RPMI7951 (cell line): ENCODE measurements around the gene SLC8A1. TPM values are rescaled to one million over a fixed set of nuclear protein-coding genes. Genes with fewer than 3 reads are reported as not detected.
A peak's percentile ranks its signal among the peaks of the same experiment; 100 is the strongest.

Experiments
- DNase-seq: peaks from one replicate; pipeline ENCODE4 v3.0.0-alpha.2; 2012; ENCODE audit warnings: low read depth
- total RNA-seq: library from RNA; depleted of rRNA; stranded (reverse); fragments of >200 nt; shearing (Covaris generic); gene quantifications from 2 replicates; pipeline ENCODE4 v1.2.3, GENCODE V29; 2014

SLC8A1 gene
- total RNA-seq, 1 experiment from 2014 or later = 6.4 TPM

GRCh38 chr2:40193670-40194026 is 258.2 kb downstream of the SLC8A1 start:
- no peak for DNase-seq

DNA sequence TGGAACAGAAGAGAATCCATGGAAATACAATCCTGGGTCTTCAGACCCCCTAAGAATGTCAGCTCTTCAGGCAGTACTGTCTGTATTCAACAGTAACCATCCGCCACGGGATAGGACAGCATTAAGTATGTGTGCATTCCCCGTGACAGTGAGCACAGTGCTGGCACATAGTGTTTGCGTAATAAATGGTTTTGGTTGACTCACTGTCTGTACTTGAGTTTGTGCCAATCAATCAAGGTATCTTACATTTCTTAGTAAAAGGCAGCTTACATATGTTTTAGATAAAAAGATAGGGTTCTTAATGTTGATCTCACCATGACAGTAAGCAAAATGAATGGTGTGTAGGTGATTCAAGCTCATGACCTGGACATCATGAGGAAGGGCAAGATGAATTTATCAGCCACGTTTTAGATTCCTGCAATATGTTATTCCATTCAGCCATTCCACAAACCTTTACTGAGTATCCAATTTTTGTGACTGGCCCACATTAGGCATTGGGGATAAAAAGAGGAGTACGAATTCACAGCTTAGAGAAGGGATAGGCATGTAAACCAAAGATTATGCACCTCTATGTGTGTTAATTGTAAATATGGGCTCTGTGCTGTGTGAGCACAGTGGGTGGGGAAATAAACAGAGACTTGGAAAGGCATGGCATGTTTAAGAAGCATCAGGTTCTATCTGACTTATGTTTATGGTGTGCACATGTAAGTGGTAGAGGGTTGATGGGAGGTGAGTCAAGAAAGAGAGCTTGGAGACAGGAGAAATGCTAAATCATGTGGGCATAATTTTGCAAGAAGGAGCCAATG is 258.8 kb downstream of the SLC8A1 start:
- DNase-seq = peak; percentile 73

DNA sequence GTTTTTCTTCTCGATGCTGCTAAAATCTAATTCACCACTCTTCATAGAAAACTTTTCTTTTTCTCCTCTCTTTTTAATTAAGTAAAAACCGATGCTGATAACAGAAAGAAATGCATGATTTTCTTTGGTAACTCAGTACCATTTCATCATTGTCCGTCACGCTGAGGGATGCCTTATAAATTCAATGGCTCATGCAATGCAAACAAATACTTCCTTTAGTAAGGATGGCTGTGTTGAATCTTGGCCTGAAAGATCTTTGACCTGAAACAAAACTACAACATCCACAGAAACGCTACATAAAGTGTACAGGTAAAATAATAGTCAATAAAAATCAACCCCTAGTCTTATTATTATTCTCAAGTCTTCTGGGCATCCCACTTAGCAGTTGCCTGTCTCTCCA is 261.4 kb downstream of the SLC8A1 start:
- DNase-seq = no peak

DNA sequence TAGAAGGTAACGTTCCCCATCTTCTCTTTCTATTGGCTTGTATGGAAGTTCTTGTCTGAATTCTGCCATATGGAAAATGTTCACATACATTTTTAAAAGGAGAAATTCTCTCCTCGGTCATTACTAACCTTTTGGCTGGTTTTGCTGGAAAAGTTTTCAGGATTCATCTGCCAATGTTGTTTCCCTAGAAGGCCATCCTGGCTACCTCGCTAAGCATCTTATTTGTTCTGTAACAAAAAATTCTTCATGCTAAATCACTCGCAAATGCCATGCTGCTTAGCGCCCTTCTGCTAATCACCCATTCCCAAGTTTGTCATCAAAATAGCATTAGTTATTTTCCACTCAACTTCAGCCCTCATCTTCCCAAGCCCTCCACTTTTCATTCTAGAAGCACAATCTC is 262.0 kb downstream of the SLC8A1 start:
- DNase-seq = no peak

GRCh38 chr2:40187054-40187453 is 264.8 kb downstream of the SLC8A1 start:
- DNase-seq = no peak

GRCh38 chr2:40184551-40184950 is 267.3 kb downstream of the SLC8A1 start:
- DNase-seq = no peak

GRCh38 chr2:40181855-40182254 is 270.0 kb downstream of the SLC8A1 start:
- DNase-seq = no peak

DNA sequence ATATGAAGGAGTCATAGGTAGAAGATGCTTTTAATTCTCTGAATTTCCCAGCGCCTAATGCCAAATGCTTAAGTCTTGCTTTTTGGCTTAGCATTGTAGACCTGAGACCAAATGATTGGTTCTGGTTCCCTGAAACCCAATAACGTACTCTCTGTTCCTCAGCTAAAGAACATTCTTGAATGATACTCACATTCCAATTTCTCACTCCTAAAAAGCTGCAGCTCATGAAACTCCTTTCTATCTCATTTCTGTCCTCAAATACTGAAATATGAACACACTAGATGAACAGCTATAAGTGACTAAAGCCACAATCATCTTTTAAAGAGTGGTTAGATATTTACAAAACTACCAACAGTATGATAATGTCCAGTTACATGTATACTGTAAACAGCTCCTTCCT is 272.1 kb downstream of the SLC8A1 start:
- no peak for DNase-seq

- no peak for DNase-seq
Observed at GRCh38 chr2:40178971-40179370, 272.9 kb downstream of the SLC8A1 start.

GRCh38 chr2:40178171-40178778 is 273.6 kb downstream of the SLC8A1 start:
- DNase-seq = no peak

GRCh38 chr2:40177366-40177765 is 274.5 kb downstream of the SLC8A1 start:
- DNase-seq = no peak

- DNase-seq = peak; percentile 37
Observed at GRCh38 chr2:40173276-40173675, 278.6 kb downstream of the SLC8A1 start.

GRCh38 chr2:40169856-40170255 is 282.0 kb downstream of the SLC8A1 start:
- no peak for DNase-seq

DNA sequence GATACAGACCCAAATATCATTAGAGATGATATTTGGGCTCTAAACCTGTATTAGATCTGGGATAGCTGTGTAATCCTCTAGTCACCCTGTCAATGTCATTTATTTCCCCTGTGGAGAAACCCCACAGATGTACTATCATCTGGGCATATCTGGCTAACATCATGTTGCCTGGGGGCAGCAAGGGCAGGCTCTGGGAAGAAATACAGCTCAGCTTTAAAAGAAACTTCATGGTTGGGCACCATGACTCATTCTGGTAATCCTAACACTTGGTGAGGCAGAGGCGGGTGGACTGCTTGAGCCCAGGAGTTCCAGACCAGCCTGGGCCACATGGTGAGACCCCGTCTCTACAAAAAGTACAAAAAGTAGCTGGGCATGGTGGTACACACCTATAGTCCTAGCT is 282.5 kb downstream of the SLC8A1 start:
- peak; percentile 95 for DNase-seq

DNA sequence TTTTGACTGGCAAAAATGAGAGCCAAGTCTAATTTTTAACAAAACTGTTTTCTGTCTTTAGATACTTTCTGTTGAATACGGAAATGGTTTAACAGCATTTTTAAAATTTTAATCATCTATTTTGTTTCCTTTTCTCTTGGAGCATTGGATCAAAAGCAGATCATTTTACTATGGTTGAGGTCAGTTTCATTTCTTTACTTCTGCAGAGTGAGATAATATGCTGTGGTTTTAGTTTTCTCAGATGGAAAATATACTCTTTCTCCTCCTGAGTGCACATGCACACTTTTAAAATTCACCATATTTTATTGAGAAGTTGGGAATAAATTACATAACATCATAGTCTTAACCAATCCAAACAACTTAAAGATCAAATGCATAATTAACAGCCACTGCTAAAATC is 283.3 kb downstream of the SLC8A1 start:
- no peak for DNase-seq

GRCh38 chr2:40168032-40168431 is 283.9 kb downstream of the SLC8A1 start:
- DNase-seq = peak; percentile 32

DNA sequence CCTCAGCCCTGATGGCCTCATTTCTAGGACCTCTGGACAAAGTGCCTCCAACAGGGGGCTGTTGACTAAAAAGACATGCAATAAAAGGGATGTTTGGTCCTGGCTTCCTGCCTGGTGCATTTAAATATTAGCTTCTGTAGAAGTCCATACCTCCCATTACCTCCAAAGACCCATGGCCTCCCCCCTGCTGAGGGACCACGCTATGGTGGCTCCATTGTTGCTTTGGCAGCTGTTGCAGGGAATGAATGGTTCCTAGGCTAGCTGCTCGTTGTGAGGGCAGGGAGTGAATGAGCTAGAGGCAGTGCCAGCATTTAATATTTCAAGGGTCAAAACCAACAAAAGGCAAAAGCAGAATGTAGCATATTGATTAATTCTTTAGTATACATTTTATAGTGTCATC is 285.9 kb downstream of the SLC8A1 start:
- no peak for DNase-seq

DNA sequence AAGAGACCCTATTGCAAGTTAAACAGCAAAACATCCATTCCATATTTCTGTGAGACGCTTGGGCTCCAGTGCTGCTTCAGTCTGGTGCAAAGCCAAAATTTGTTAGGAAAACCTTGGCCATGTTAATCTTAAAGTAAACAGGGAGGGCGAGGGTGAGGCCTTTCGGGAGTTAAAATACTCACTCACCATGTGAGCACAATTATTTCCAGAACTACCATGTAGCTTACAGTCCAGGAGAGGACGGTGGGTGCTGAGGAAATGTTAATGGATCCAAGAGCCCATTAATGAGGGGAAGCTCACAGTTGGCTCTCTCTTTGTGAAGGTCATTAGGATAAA is 286.4 kb downstream of the SLC8A1 start:
- DNase-seq = no peak

DNA sequence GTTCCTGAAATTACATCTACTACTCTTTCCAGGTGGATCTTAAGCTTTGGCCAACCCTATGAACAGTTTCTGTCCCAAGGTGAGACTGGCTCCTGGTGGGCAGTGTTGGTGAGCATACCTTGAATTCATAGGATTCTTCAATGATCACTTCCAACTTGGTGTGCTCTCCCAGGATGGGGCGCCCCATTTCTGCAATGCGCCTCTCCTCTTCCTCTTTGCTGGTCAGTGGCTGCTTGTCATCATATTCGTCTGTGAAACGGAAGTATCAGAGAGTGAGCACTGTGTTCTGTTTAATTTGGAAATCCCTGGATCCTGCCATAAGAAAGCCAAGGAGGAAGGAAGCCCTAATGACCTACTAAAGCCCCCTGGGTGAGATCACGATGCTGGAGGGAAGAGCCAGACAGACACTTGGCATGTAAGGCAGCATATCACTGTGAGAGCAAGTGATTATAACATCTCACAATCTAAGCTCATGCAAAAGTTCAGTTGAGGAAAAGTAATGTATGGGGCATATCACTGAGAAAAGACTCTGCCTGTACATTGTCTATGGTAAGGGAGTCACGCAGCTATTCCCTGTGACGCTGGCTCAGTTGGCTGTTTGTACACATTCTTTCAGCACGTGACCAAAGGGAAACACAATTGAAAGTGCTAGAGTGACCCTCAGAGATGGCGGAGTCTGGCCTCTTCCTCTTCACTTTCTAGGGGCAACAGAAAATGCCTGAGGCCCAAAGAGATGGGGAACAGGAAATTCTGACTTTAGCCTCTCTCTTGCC is 287.0 kb downstream of the SLC8A1 start:
- no peak for DNase-seq

GRCh38 chr2:40161986-40162385 is 289.9 kb downstream of the SLC8A1 start:
- DNase-seq = no peak

DNA sequence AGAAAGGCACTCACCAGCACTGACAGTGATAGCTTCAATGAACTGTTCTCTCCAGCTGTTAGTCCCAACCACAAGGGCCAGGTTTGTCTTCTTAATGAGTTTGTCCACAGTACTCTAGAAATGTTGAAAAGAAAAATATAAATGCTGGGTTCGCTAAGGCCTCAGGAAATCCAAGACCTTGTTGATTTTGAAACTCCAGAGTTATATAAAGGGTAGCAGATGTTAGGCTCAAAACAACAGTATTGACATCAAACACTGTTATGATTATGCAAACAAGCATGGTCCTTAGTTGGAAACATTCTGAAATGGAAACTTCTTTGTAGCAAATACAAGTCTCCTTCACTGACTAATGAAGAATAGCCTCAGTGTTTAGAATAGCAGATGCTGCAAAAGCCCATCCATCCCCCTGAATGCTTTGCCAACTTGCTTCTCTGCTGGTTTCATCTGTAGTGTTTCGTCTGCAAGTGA is 291.1 kb downstream of the SLC8A1 start:
- DNase-seq = no peak

DNA sequence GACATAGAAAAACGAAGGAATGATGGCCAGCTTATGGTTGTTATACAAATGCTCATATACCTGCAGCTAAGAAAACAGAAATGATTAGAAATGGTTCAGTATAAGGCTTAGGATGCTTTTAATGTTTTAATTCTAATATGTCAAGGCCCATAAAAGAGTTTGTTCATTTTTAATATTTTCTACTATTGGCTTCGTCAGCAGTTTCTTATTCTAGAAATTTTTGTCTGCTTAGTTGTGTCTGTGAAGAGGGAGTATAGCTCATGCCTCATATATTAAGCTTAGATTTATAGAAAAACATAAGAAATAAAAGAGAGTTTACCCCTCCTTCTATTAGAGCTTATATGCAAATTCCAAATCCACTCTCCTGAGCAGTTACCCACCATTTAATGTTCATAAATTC is 292.6 kb downstream of the SLC8A1 start:
- DNase-seq = no peak

- no peak for DNase-seq
Observed at GRCh38 chr2:40158781-40159180, 293.1 kb downstream of the SLC8A1 start.
